ENCODE data around the gene TFAP2C.

TFAP2C gene

DNA sequence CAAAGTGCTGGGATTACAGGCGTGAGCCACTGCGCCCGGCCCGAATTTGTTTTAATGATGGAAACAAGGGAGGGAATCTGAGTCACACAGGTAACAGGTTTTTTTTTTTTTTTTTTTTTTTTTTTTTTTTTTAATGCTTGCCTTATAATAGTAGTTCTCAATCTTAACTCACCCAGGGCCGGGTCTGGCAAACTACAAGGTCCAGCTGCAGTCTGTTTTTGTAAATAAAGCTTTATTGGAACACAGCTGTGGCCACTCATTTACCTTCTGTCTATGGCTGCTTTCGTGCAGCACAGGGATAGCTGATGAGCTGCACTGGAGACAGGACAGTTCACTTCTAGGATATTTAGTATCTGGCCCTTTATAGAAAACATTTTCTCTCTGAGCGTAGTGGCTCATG lies 58.0 kb downstream of the TFAP2C start:
- no peak for DNase-seq (ENCODE audit: low read depth)
- no peak overlapping the region for H3K4me3 ChIP-seq (ENCODE audit: low read length)
- TF ChIP-seq, protein P1, sequence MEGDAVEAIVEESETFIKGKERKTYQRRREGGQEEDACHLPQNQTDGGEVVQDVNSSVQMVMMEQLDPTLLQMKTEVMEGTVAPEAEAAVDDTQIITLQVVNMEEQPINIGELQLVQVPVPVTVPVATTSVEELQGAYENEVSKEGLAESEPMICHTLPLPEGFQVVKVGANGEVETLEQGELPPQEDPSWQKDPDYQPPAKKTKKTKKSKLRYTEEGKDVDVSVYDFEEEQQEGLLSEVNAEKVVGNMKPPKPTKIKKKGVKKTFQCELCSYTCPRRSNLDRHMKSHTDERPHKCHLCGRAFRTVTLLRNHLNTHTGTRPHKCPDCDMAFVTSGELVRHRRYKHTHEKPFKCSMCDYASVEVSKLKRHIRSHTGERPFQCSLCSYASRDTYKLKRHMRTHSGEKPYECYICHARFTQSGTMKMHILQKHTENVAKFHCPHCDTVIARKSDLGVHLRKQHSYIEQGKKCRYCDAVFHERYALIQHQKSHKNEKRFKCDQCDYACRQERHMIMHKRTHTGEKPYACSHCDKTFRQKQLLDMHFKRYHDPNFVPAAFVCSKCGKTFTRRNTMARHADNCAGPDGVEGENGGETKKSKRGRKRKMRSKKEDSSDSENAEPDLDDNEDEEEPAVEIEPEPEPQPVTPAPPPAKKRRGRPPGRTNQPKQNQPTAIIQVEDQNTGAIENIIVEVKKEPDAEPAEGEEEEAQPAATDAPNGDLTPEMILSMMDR (IDR thresholded peaks at IDR 0.05; ENCODE audit: insufficient read depth, low read depth, low read length, missing control alignments): no peak

DNA sequence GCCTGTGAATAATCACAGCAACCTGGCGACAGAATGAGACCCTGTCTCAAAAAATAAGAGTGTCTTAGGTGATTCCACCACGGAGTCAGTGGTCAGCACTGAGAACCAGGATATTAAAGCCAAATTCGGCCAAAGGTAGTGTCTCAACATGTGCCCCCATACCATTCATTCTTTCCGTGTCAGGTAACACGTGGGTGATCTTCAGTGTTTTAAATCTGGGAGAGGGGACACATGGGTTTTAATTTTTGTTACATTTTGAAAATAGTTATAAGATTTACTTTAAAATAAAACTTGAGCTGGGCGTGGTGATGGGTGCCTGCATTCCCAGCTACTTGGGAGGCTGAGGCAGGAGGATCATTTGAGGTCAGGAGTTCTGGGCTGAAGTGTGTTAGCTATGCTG lies 59.0 kb downstream of the TFAP2C start:
- no peak overlapping the region for H3K4me3 ChIP-seq (ENCODE audit: low read length)
- no peak for DNase-seq (ENCODE audit: low read depth)
- TF ChIP-seq, protein P1 (IDR thresholded peaks at IDR 0.05; ENCODE audit: insufficient read depth, low read depth, low read length, missing control alignments): no peak
